Ovary (tissue), 3 donors: Measurements from ENCODE around the gene AJUBA.

ENCODE experiments used
- CTCF ChIP-seq, 3 donors: fragments of 450-650 bp in 2 of 3; fragments of 200-600 bp in 1 of 3; IDR thresholded peaks; one replicate each; pipeline versions ENCODE4 v1.5.1 to v1.8.0; 2016 to 2022; ENCODE audit warnings: antibody characterized with exemption in 3 of 3, mild to moderate bottlenecking in 1 of 3
- EP300 ChIP-seq: sonication (generic); formaldehyde crosslinking; IDR thresholded peaks from one replicate; pipeline ENCODE4 v1.6.1; 2017; ENCODE audit warnings: antibody characterized with exemption
- POLR2A ChIP-seq: fragments of 450-650 bp; IDR thresholded peaks from one replicate; pipeline ENCODE4 v1.6.1; 2017; ENCODE audit warnings: antibody characterized with exemption, mild to moderate bottlenecking, moderate library complexity
- donor health status: DM: no; HTN: no; CAD: no.

GRCh38 chr14:23030936-23031335 lies 48.6 kb upstream of the AJUBA start:
- no peak for TF ChIP-seq EP300
- TF ChIP-seq CTCF (IDR thresholded peaks at IDR 0.05) = no peak
- no peak for TF ChIP-seq POLR2A
